Stimulated activated CD8-positive, alpha-beta memory T cell treated with anti-CD3 and anti-CD28 coated beads, Interleukin-7, amount 100 ng/mL, for 4 hours (primary cell): Measurements from ENCODE around the gene SERPINE2.

Experiments used
- DNase-seq, 2 donors: peaks; one replicate each; pipeline ENCODE4 v3.0.0-alpha.2; 2020; ENCODE audit warnings: low read depth in 2 of 2

The SERPINE2 gene, protein sequence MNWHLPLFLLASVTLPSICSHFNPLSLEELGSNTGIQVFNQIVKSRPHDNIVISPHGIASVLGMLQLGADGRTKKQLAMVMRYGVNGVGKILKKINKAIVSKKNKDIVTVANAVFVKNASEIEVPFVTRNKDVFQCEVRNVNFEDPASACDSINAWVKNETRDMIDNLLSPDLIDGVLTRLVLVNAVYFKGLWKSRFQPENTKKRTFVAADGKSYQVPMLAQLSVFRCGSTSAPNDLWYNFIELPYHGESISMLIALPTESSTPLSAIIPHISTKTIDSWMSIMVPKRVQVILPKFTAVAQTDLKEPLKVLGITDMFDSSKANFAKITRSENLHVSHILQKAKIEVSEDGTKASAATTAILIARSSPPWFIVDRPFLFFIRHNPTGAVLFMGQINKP

DNA sequence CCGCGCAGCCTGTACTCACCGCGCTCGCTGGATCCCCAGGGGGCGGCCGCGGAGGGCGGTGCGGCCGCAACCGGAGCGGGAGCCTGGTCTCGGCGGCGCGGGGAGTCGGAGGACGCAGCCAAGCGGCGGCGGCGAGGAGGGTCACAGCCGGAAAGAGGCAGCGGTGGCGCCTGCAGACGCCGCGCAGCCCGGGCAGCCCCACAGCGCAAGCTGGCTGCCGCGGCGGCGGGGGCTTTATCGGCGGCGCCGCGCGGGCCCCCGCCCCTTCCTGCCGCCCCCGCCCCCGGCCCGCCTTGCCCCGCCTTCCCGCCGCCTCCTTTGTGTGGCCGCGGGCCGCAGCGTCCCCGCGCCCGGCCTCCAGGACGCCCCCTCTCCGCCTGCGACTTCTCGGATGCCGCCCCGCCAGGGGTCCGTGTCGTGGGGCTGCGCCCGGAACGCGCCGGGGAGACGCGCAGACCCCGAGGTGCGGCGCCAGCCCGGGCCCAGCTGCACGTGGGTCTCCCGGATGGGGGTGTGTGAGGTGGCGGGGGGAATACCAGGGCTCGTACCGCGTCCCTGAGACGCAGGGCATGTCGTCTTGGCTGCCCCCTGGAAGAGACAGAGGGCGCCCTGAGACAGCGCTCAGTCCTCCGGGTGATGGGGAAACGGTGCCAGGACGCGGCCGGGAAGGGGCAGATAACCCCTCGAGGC, at the start of gene SERPINE2:
TSS of gene SERPINE2 (minus strand) at position 207 of the 690 bp plus-strand sequence. CDS start 37,386 bp downstream, outside the sequence.
- DNase-seq: peak; percentile 14 to 60

DNA sequence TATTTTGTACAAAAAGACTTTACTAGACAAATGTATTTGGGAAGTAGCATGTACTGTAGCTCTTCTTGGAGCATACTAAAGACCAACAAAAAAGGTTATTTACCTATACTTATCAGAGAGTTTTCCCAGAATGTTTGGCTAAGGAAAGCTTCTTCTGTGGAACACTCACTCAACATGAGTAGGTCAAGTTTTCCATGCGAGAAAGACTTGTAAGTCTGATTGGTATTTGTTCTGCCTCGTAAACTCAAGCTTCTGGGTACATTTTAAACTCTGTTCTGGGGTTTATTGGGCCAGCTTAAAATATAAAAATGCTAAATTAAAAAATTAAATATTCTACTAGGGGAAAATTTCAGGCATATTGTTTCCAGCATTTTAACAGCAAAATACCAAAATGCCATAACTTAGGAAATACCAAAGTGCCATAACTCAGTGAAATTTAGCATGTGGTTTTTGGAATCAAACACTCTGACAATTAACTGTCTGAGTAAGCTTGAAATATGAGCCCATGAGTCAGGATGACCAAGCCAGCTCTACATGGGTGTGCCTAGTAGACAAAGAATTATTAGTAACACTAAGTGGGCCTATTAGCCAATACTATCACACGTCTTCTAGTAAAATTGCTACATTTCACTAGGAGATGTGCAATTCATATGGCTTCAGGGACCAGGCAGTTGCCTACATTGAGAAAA, 47.3 kb upstream of the SERPINE2 start:
- DNase-seq: no peak

DNA sequence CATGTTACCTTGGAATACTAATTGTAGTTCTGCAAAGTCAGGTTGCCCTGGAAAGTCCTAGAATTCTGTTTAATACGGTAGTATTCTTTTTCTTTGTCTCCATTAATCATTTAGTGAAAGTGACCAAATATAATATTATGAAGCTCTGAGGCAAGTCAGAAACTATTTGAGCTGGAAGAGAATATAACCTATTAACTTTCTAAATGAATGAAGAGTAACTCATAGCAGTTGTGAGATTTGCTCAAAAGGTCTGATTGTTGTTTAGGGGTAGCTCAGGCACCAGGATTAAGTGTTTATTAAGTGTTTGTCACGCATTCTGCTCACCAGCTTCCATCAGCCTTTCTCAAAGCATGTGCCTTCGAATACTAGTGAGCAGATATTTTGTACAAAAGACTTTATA, 46.7 kb upstream of the SERPINE2 start:
- no peak for DNase-seq

DNA sequence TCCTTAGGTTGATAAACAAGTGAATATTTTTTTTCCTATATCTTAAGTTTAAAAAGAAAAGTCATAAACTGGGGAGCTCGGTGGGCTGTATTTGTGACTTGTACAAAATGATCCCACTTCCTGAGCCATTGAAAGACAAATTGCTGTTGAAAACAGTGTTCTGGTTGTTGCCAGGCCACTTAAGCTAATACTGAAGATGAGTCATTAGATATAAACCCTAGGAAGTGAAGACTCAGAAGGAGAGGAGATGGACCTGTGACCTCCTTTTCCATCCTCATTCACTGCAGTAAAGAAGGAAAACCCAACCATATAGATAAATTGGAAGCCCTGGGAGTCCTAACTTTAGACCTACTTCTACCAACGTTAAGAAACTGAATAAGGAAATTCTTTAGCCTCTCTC, 46.2 kb upstream of the SERPINE2 start:
- no peak for DNase-seq

DNA sequence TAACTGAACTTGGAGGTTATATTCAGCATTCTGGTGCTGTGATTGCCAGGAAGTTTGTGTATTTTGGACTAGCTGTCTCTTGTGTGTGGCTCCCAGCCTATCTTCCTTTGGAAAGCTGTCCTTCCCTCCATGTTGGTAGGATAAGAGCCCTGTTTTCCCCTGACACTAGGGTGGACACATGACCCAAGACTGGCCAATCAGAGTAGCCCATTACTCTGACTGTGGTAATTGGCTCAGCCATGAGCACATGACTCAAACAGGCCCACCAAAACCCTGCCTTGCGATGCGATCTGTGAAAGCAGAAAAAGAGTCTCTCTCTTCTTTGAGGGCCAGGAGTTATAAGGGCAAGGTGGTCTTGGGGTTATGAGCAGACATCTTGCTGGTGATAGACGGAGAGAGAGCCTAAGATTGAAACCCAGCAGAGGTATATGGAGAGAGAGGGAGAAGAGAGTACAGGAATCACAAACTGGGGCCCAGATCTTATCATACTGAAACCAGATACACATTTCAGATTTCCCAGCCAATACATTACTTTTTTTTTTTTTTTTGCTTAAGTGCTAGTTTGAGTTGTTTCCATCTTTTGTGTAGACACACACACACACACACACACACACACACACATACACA, 45.3 kb upstream of the SERPINE2 start:
- DNase-seq: no peak

DNA sequence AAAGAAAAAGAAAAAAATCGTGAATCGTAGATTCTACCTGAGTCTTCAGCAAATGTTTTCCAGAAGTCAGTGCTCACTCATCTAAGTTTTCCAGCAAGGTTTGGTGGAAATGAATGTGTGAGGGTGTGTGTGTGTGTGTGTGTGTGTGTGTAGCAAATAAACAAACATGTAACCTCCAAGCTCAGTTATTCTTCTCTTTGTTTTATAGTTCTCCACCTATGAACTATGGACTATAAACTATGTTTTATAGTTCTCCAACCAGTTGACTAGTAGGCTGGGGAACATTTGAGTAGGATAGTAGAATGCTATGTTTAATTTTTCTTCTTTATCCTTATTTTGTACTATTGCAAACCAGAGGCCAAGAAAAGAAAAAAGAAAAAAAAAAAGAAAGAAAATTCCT, 44.6 kb upstream of the SERPINE2 start:
- DNase-seq: no peak

DNA sequence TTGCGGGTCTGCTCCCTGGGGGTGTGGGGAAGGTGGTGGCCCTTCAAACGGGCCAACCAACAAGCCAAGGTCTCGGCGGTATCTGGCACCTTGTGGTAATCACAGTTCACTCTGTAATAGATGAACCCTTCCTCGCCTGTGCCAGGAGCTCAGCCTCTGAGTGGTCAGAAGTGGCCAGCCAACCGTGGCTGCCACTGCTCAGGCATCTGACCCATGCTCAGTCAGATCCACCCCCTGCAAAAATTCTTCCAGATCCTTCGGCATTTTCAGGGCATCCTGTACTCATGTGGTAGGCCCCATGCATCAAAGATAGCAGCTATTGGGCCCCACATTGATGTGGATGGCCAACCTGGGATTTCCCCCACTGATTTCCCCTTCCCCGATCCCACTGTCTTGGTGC, 39.6 kb upstream of the SERPINE2 start:
- DNase-seq: no peak

DNA sequence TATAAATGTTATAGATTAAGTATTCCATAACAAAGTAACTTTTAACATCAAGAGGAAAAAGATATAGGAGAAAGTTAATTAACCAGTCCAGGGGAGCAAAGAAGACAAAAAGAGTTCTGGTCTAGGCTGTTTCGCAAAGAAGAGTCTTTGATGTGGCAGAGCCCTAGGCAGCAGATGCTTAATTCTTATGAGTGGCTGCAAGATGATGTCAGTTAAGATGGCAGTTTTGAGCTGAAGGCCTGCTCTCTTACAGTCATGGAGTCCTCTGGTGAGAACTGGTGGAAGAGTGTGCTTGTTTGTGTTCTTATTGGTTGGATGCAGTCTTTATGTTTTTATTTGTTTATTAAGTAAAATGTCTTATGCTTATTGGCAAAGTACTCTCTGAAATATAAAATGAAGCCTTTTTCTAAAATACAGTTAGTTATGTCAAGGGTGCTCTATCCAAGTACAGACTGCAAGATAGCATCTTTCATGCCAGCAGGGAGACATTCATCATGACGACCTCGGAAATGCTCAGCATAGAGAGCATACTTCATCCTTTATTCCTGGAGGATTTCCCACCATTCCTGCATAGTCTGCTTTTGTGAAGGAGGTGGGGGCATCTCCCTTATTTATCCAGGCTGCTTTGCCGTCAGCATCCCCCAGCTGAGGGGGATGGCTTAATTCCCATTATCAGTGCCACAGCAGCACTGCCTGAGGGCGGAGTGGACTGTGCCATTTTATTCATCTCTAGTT, 38.9 kb upstream of the SERPINE2 start:
- no peak for DNase-seq

DNA sequence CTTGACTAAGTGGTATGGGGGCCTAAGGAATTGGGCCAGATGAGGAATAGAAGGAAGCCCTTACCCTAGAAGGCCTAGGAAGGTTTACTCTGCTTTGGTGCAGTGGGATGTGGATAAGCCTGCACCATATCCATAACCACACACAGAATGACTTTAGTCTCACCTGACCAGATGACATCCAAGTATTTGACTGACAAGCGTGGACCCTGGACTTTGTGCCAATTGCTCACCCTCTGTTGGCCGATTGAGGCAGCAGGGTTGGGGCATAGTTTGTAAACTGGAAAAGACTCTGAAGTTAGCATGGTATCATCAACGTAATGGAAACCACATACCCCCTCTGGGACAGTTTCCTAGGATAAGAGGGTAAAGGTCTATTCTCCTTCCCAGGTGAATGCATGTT, 36.5 kb upstream of the SERPINE2 start:
- DNase-seq: no peak

DNA sequence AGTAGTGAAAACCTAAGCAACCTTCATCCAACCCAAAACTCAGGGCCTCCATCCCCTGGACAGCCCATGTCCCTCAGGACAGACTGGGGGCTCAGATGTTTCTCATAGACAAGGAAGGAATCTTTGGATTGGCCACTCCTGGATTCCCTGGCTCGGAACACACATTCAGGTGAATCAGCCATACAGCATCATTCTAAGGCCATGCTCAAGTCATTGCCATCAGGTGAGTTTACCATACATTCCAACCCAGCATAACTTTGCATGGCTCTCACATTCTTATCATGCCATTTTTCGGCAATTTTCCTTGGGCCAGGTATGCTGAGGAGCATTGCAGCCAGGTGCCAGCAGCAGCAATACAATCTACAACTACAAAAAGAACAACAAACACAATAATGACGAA, 34.6 kb upstream of the SERPINE2 start:
- DNase-seq: no peak

DNA sequence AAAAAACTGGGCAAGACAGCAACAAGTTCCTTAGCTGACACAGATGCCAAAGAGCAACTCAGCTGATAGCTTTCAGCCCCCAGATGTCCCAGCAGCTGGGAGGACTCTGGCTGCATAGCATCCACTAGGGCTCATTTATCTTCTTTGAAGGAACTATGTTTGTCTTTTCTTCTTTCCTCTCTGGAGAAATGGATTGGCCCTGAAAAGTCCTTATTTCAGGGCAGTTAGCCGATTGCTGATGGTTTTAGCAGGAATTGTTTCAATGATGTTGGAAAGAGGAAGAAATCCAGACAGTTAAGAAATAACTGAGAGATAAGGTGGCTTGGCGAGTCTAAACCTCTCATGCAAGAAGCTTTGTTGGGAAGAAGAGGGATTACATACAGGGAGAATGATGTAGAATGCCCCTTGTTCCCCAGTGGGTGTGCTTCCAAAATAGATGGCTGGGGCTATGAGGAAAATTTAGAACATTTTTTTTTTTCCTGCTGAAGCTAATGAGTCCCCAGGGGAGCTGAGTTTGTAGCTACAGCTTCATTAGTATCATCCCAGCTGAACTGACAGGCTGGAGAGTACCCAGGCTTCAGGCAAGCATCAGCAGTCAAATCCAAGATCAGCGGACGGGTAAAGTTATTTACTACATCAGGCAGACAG, 33.6 kb upstream of the SERPINE2 start:
- DNase-seq: no peak

DNA sequence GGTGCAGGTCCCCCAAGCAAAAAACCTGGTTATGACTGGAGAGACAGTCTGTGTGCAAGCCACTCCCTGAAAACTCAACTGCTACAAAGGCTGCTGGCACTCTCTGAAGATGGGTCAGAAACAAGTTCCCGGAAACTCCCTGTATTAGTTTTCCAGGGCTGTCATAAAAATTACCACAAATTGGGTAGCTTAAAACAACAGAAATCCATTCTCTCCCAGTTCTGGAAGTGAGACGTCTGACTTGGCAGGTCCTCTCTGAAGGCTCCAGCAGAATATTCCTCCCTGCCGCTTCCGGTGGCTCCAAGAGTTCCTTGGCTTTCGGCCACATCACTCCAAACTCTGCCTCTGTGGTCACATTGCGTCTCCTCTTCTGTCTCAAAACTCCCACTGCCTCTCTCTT, 30.1 kb upstream of the SERPINE2 start:
- DNase-seq: no peak

DNA sequence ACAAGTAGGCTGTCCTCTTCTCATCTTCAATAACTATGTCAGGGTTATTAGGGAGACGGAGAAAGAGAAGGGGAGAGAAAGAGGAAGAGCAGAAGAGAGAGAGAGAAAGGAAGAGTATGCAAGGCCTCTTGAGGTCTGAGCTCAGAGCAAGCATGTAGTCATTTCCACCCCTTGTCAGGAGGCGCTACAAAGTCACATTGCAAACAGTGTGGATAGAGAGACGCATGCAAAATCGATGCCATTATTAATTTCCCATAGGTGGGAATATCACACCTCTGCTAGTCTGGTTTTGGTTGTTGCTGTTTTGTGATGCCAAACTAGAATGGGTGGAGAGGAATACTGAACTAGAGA, 24.2 kb upstream of the SERPINE2 start:
- no peak for DNase-seq

DNA sequence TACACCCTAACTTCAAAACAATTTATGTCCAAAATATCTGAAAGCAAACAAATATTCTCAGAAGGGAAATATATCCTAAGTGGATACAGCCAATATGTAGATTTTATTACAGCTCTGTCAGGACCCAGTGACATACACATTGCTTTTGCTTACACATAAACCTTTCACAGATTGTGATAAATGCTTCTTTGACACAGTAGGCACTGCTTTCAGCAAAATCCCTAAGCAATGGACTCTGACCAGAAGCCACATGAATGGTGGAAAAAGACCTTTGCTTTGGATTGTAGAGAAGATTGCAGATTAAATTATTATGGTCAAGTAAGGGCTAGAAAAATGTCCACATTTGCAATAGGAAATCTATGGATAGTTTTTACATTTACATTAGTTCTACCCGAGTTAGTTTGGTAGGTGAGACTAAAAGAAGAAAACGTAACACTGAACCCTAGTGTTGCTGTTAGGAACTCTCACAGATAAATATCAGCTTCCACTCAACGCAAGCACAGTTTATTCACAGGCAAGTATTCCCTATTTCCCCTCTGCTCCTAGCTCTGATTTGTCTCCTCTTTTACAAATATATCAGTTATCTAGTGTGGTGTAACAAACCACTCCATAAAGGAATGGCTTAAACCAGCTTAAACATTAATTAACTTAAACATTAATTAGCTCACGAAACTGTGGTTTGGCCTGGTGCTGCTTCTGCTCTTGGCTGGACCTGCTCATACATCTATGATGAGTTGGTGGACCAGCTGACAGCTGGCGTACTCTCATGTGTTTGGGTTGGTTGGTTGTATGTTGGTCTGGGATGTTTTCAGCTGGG, 23.6 kb upstream of the SERPINE2 start:
- DNase-seq: no peak

DNA sequence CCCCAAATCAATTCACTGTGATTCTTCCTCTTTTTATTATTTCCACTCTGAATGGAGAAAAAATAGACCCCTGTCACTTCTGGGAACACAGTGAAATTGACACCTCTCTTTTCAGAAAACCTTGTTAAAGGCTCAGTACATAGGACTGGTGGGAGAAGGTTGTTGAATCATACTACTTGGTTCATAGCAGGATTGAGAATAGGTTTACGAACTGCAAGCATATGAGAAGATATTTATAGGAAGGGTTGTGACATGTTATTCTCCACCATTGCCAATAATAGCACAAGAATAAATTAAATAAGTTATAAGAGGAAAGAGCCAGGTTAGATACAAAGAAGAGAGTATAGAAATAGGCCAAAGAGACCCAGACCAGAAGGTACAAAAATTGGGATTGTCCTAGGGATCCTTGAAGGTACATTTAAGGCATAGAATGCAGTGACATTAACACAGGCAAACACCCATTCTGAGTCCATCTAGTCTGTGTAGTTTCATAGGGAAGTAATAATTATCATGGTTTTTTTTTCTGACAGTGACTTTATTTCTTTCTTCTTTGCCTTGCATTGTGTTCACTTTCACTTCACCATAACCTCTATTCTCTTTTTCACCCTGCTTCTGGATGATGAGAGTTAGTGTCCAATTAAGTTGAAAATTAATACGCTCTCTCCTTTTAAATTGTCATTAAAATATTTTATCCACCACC, 21.8 kb upstream of the SERPINE2 start:
- DNase-seq: no peak

DNA sequence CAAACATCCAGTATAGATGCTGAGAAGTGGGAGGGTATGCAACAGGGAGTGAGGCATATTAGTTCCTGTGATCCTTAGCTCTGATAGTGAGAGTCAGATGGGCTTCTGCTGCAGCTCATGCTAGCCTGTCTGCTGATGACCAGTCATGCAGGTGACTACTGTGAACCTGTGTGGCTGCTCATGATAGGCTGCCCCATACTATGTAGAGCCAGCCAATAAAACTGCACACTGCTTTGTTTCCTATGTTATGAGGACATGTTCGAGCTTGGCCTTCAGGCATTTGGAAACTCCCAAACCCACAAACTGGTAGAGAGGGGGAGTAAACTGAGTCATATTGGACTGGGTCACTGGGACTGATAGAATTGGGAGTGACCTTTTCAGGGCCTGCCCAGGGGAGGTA, 20.1 kb upstream of the SERPINE2 start:
- DNase-seq: no peak

DNA sequence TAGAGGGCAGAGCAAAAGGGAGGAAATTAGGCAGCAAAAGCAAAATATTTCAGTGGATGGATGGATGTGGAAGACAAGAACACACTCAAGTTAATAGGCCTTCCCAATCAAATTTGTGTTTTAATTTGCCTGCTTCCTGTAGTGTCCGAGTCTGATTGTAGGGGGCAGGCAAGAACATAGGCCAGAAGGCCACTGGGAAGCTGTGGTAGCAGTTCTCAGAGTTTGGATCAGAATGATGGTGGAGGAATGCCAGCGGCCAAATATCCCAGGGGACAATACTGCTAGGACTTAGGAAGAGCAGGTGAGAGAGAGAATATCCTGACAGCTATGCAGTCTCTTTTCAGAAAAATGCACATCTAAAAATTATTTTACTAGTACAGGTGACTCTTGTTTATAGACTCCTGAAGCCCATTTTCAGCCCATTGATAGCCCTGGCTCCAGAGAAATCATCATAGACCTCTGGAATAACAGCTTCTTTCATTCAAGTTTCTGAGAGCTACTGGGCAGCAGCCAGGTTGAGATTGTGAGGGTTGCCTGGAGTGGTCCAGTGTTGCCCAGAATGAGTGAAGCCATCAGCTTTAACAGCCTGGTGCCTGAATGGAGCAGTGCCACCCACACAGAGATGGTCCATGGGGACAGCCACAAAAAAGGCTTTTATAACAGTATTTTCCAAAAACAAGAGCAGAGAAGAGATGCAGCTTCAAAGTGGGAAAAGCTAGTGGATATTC, 19.1 kb upstream of the SERPINE2 start:
- DNase-seq: no peak

DNA sequence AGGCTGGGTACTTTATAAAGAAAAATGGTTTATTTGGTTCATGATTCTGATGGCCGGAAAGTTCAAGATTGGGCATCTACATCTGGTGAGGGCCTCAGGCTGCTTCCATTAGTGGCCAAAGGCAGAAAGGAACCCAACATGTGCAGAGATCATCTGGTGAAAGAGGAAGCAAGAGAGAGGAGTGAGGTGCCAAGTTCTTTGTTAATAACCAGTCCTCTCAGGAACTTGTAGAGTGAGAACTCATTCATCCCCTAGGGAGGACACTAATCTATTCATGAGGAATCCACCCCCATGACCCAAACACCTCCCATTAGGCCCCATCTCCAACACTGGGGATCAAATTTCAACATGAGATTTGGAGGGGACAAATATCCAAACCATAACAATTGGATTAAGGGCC, 17.8 kb upstream of the SERPINE2 start:
- DNase-seq: no peak

DNA sequence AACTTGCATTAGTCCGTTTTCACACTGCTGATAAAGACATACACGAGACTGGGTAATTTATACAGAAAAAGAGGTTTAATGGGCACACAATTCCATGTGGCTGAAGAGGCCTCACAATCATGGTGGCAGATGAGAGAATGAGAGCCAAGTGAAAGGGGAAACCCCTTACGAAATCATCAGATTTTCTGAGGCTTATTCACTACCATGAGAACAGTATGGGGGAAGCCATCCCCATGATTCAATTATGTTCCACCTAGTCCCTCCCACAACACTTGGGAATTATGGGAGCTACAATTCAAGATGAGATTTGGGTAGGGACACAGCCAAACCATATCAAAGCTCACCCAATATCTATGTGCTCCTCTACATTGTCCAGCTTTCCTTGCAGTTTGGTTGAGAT, 16.0 kb upstream of the SERPINE2 start:
- DNase-seq: no peak
